ENCODE data around the gene SLC4A5.

Gene SLC4A5

GRCh38 chr2:74312913-74313312, 30.3 kb downstream of the SLC4A5 start:
- no peak for DNase-seq

- no peak for DNase-seq
Measured at GRCh38 chr2:74307720-74308119, 35.5 kb downstream of the SLC4A5 start.

- no peak for DNase-seq
Measured at GRCh38 chr2:74304332-74305148, 38.7 kb downstream of the SLC4A5 start.

GRCh38 chr2:74302865-74303264, 40.4 kb downstream of the SLC4A5 start:
- no peak for DNase-seq

- DNase-seq: no peak
Measured at GRCh38 chr2:74301262-74301661, 42.0 kb downstream of the SLC4A5 start.

GRCh38 chr2:74300506-74300905, 42.7 kb downstream of the SLC4A5 start:
- DNase-seq: no peak

GRCh38 chr2:74297950-74298349, 45.3 kb downstream of the SLC4A5 start:
- DNase-seq: no peak

GRCh38 chr2:74297391-74297790, 45.8 kb downstream of the SLC4A5 start:
- DNase-seq: no peak

GRCh38 chr2:74293191-74293991, 49.8 kb downstream of the SLC4A5 start:
- DNase-seq: no peak

- no peak for DNase-seq
Measured at GRCh38 chr2:74292751-74293150, 50.5 kb downstream of the SLC4A5 start.

GRCh38 chr2:74291886-74292621, 51.2 kb downstream of the SLC4A5 start:
- no peak for DNase-seq

GRCh38 chr2:74291218-74291544, 52.0 kb downstream of the SLC4A5 start:
- no peak for DNase-seq

- no peak for DNase-seq
Measured at GRCh38 chr2:74290466-74291217, 52.6 kb downstream of the SLC4A5 start.

GRCh38 chr2:74290066-74290465, 53.1 kb downstream of the SLC4A5 start:
- DNase-seq: no peak

- DNase-seq: no peak
Measured at GRCh38 chr2:74286725-74287124, 56.5 kb downstream of the SLC4A5 start.

GRCh38 chr2:74281141-74281975, 61.9 kb downstream of the SLC4A5 start:
- no peak for DNase-seq

GRCh38 chr2:74278694-74279093, 64.5 kb downstream of the SLC4A5 start:
- DNase-seq: no peak

- DNase-seq: no peak
Measured at GRCh38 chr2:74278176-74278575, 65.0 kb downstream of the SLC4A5 start.

GRCh38 chr2:74275228-74275627, 68.0 kb downstream of the SLC4A5 start:
- no peak for DNase-seq

- no peak for DNase-seq
Measured at GRCh38 chr2:74269667-74270066, 73.5 kb downstream of the SLC4A5 start.

GRCh38 chr2:74267068-74267467, 76.1 kb downstream of the SLC4A5 start:
- DNase-seq: no peak

GRCh38 chr2:74264281-74264680, 78.9 kb downstream of the SLC4A5 start:
- no peak for DNase-seq

Data from Kasumi-1 (cell line).